HG03439 (cell line): ENCODE measurements around the gene AGMO.
"Not testable (repeated sequence)": the region's sequence is repeated elsewhere in the genome, so short reads cannot be mapped to it uniquely, and the experiment has no call there.

ENCODE experiments used
- ATAC-seq: cut with Tn5 transposase; IDR thresholded peaks from one replicate; pipeline ENCODE4 v1.9.1; 2021; ENCODE audit warnings: mild to moderate bottlenecking, moderate library complexity; ENCODE audit not compliant: unreplicated experiment

Gene AGMO

DNA sequence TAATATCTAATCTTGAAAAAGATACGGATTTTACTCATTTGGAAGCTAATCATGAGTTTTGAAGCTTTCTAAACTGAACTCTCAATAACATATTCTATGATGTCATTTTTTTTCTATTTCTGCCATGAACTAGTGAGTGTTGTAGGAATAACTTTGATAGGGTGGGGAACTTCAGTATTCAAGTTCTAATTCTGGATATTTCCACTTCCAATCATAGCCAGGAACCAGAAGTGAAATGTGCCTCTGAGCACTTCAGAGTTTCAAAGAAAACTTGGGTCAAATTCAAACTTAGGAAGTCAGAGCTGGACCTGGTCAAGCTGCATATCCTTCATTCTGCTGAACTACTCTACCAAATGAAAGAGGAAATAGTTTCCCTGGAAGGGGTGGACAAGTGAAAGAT, 847 bp downstream of the AGMO start:
- ATAC-seq, result no peak

DNA sequence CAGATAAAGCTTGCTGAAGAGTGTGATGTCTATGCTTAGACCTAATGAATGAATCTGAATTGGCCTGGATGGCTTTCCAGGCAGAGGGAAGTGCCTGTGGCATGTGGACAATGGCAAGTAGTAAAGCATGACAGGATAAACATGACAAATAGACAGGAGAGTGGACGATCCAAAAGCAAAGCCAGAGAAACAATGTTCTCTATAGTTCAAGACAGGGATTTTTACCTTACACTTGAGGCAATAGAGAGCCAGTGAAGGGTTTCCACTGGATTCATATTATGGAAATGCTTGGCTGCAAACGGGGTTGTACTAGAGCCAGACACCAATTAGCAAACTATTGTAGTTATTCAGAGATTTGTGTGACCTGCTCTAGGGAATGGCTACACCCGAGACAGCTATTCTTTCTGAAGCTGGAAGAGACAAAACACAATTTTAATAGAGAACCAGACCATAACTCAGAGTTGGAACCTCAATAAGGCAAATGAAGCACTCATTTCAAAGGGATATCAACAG, 2.3 kb downstream of the AGMO start:
- ATAC-seq, result no peak

DNA sequence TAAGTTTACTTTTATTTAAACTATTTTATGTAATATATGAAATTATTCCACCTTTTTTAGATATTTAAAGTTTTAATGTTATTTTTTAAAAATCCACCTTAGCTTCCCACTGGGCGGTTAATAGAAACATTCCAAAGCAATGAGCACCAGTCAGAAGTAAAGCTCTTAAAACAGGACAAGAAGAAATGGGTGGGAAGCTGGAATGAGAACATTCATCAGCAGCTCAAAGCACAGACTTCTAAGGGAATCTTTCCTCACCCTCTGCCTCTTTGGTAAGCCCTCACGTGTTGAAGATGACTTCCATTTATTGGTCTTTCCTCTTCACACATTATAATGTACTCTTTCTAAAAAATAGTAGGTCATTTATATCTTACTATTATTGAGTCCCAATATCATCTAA, 3.1 kb downstream of the AGMO start:
- no peak for ATAC-seq

DNA sequence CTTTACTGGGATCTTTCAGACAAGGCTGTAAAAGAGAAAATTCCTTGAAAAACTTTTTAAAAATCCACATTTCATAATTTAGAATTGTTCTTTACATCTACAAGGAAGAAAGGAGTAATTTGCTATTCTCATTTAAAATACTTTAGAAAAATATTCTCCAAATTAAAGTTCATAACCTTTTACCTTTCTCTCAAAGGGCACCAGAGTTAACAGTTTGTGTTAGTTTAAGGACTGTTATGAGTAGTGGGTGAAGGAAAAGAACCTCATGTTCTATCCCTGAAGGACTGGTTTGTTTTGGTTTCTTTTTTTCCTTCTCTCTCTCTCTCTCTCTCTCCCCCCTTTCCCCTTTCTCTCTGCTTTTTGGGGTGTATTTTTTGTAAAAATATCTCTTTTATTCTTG, 4.1 kb downstream of the AGMO start:
- no peak for ATAC-seq

DNA sequence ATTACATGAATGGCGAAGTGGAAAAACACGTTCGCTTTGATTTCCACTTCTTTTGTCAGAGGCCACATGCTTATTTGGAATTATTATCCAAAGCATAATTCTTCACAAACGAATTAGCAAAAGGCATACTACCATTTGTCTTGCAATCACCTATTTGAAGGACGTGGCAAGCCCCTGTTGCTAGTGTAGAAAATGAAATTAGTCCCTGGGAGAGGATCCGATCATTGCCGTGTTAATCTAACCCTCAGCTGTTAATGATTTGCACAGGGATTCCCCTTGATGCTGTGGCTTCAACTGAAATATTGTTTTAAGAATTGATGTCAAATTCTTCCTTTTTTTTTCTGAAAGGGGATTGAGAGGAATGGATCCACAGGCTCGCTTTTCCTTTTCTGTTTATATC, 4.6 kb downstream of the AGMO start:
- ATAC-seq, result no peak

DNA sequence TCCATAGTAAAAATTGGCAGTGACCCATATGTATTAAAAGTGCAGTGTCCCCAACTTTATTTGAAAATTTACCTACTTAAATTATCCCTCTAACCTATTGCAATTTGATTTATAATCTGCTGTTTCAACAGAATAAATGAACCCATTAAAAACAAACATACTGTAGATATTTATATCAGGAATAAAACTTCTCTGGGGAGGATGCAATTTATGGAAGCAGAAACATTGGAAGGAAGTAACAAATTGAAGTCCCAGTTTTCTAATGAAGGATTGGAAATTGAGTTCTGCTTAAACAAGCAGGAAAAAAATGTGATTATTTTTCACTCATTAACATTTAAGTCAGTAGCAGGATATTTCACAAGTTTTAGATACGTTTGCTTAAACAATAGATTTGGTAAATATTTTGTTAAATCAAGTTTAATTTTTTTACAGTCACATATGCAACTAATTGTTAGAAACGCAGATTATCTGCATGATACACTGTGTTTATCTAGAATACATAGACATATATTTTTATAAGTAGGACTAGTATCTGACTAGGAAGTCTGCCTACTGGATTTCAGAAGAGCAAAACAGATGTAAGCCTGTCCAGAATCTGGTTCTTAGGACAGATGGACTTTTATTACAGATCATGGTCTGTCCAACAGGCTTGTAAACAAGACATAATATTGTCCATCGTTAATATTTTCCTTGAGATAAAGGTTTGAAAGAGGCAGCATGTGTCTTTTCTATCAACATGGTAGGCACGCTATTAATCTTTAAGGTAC, 5.3 kb downstream of the AGMO start:
- ATAC-seq, result no peak

DNA sequence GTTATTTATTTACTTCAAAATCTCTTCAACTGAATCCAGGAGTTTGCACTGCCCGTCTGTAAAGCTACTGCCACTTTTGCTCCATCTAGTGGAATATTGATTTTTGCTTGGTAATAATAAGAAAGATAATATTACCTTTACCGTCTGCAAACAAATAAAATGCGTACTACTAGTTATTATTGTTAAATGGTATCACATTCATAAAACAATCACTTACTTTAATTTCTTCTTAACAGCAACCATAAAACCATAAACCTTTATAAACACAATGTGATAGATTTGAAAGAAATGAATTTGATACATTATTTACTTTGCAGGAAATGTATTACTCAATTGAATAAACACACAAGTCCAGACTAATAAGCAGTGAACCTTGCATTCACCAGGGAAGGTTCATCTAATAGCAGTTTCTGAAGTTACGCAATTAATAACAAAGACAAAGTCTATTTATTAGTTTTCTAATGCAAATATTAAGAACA, 6.4 kb downstream of the AGMO start:
- ATAC-seq, result no peak

DNA sequence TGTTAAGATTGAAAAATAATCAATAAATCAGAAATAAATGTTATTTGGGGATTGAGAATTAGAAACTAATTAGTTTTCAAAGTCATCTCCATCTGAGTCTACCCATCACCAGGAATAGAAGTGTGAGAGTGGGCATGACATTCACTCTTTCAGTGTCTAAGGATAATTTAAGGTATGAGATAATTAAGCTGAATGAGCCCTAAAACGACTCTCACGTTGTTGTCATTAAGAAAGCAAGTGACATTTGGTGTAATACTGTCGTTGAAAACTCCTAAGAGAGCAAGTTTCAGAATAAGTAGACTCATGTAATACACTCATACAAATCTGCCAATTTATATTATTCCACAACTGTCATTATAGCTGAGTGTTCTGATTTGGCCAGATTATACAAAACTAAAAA, 7.1 kb downstream of the AGMO start:
- ATAC-seq, result no peak

DNA sequence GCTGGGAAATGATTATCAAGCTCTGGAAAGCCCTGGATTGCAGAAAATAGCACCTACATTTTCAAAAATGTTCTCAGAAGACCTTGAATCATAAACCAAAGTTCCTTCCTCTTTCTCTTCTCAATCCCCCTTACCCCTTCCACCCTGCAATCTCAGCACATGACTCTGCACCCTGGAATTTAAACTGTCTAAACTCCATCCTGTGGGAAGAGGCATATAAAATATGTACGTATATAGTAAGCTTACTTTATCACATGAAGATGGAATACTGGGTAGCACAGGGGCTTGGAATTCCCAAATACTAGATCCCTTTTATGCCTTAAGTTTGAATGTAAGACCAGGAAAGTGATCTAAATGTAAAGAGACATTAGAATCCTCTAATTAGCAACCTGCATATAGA, 7.7 kb downstream of the AGMO start:
- no peak for ATAC-seq

DNA sequence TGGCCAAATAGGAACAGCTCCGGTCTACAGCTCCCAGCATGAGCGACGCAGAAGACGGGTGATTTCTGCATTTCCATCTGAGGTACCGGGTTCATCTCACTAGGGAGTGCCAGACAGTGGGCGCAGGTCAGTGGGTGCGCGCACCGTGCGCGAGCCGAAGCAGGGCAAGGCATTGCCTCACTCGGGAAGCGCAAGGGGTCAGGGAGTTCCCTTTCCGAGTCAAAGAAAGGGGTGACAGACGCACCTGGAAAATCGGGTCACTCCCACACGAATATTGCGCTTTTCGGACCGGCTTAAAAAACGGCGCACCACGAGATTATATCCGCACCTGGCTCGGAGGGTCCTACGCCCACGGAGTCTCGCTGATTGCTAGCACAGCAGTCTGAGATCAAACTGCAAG, 14.5 kb downstream of the AGMO start:
- ATAC-seq, result not testable (repeated sequence)

DNA sequence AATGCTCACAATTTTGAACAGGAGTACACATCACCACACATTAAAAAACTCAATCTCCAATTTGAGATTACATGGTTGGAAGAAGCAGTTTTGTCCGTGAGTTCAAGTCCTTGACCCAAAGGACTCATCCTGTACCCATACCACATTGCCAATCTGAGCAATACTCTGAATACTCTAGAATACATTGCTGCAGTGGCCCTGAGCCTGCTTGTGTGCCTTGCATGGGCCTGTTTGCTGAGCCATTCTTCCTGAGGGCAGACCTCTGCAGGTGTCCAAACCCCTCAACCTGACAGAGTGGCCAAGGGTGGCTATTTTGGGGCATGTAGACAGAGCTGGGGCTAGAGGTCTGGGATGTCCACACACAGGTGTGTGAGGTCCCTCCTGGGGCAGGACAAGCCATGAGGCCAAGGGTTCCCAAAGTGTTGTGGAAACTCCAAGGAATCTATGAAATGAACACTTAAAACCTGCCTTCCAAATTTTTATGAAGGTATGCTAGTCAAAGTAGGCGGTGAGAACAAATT, 15.5 kb downstream of the AGMO start:
- ATAC-seq, result no peak

DNA sequence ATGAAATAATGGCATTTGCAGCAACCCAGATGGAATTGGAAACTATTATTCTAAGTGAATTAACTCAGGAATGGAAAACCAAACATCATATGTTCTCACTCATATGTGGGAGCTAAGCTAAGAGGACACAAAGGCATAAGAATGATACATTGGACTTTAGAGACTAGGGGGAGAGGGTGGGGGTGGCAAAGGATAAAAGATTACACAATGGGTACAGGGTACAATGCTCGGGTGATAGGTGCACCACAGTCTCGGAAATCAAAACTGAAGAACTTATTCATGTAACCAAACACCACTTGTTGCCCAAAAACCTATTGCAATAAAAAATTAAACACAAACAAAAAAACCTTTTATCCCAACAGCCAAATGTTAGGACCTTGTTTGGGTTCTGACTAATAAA, 17.8 kb downstream of the AGMO start:
- no peak for ATAC-seq

DNA sequence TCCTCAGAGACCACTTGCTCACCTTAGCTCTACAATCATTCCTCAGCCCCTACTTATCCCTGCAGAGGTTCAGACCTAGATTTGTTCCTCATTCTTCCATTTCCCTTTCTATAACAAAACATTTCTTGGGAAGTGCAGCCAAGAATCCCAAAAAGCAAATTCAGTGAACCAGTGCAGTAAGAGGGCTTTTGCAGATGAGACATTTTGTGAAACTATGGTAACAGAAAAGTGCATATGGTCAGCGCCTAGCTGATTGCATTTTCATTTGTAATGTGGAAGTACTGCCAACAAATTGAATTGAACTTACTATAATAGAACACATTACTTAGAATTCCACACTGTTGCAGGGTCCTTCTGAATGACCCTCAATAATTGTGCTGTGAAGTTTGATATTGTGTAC, 18.6 kb downstream of the AGMO start:
- no peak for ATAC-seq

DNA sequence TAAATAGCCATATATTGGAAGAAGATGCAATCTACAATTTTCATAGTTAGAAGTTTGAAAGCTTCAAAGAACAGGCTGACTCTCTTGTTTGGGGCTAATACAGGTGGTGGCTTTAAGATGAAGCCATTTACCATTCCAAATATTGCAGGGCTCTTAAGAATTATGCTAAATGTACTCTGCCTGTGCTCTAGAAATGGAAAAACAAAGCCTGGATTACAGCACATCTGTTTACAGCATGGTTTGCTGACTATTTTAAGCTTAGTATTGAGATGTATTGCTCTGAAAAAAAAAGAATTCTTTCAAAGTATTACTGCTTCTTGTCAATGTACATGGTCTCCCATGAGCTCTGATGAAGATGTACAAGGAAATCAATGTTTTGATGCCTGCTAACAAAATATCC, 34.2 kb downstream of the AGMO start:
- ATAC-seq, result no peak

DNA sequence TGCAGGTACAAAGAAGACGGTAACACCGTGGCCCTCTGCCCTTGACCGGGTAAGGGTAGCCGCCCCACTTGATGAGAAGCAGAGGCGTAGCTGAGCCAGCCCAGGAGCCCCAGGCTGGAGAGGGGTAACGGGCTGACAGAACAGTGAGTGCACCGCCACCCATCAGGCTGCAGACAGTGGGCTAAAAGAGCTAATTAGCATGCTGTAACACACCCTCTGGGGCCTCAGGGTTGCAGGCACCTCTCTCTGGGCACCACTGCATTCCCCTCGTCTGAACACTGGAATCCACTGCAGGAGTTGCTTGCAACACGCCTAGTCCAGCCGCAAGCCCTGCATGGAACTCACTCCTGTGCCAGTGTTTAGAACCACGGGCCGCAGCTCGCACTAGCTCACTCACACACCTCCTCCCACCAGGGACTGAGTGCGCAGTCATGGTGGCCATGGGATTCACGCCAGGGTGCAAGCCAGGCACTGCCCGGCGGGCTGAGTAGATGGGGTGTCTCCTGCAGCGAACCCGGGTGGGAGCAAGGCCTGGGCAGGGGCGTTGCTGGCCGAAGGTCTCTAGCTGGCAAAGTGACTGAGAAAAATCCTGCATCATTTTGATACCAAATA, 36.1 kb downstream of the AGMO start:
- no peak for ATAC-seq

DNA sequence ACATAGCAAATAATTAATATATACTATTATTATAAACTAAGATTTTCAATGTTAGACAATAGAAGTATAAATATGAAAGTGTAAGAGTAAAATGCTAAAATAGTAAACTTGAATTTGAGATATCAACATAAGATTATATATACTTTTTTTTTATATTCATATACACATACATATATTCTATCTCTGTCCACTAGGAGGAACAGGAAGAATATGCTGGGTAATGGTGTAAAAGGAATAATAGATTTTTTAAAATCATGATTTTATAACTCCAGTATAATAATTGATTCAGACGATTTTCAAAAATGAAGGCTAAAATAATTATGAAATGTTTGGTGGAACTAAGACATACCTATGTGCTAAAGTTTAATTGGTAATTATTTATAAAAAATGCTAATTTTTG, 37.7 kb downstream of the AGMO start:
- ATAC-seq, result no peak

DNA sequence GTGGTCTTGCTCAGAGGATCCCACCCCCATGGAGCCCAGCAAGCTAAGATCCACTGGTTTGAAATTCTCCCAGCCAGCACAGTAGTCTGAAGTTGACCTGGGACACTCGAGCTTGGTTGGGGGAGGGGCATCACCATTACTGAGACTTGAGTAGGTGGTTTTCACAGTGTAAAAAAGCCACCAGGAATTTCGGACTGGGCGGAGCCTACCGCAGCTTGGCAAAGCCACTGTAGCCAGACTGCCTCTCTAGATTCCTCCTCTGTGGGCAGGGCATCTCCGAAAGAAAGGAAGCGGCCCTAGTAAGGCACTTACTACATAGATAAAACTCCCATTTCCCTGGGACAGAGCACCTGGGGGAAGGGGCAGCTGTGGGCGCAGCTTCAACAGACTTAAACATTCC, 44.0 kb downstream of the AGMO start:
- not testable (repeated sequence) for ATAC-seq

DNA sequence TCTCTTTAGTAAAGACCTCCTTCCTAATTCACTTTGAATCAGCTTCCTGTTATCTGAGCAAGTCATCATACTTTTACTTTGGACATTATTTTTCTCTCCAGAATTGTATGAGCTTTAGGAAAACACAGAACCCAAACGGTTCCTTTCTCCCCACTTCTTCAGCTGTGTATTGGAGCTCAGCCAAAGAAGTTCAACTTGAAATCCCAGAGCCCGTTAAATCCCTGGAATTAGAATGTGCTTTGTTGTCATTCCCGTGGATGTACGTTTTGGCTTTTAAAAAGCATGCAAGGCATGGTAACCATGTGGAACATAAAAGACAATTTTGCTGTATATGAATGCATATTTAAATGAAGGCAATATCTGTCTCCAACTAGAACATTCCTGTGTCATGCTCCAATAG, 46.6 kb downstream of the AGMO start:
- no peak for ATAC-seq

DNA sequence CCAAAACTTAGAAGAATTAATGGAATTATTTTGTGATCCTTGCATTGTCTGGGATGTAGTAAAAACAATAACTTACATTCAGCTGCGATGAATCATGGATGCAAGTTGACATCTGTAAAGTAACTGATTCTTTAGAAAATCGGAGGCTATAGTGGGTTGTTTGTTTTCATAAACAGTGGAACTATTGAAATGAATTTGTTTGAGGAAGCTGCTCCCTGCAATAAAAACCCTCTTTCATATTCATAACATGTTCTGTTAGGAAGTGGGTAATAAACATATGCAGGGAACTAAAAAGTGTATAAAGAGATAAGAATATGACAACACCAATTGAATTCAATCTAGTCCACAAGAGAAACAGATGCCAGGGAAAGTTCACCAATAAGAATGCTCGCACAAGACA, 53.6 kb downstream of the AGMO start:
- ATAC-seq, result no peak

DNA sequence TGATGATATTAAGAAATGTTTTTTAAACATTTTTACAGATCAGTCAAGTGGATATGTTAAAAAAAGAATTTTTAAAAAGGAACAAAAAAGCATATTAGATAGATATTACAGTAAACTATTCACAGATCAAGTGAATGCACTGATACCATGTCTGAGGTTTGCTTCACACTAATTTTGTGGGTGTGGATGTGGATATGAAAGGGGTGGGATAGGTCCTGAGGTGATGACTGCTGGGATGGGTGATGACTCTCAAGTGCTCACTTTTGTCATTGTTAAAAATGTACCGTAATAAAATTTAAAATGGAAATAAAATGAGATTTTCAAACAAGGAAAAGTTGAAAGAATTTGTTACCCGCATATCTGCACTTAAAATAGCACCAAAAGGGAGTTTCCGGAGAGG, 54.1 kb downstream of the AGMO start:
- no peak for ATAC-seq

DNA sequence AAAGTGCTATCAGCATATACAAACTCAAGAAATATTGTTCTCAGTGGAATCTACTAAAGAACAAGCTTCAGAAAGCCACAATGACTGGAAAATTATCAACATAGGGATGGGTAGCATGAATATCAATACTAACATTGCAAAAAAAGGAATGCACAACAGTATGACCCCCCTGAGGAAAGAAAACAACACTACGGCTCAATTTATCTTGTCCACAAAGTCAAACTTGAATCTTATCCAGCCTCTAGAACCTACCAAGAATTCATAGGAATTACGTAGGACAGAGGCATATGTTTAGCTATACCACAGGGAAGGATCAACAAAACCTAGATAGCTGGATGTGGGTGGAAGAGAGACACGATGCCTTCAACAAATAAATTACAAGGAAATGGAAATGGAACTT, 54.6 kb downstream of the AGMO start:
- ATAC-seq, result no peak

DNA sequence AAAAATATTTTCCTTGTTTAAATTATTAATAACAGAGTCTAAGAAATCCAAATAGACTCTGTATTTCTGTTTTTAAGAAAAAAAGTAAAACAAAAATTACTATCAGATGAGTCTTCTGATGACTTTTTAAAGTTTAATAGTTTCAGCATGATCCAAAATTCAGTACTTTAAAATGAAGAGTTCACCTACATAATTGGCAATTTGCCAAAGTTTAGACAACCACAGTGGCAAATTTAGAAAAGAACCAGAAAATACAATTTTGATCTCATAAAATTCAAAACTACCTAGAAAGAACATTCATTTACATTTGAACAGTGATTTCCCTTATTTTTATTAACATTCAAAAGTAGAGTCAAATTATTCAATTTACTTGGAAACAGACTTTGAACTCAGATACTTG, 56.1 kb downstream of the AGMO start:
- ATAC-seq, result no peak
